ENCODE results near the gene IGSF21. TPM values are rescaled to one million over a fixed set of nuclear protein-coding genes. Genes with fewer than 3 reads are reported as not detected.

The IGSF21 gene
- total RNA-seq, 6 experiments from 2014 or later: not detected

DNA sequence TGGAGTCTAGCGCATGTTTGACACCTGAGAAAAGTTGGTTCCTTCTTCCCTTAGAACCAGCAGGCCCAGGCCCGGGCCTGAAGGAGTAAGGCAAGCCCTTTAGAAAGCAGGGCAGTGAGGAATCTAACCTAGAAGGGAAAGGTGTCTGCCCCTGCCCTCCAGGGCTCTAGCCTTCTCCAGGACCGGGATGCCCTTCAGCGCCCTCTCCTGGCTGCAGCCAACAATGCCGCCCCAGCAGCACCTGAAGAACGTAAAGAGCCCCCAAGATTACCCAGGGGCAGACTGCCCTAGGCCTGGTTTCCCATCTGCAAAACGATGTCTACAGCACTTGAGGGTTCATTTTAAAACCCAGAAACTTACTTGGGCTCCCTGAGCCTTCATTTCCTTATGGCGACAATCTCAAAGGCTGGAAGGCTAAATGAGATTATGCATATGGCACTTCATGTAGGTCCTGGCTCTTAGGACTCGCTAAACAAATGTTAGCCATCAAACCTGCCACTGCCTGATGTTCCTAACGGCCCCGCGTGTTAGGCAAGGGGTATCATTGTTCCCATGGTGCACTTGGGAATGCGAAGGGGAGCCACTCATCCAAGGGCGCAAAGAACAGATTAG is 266.4 kb downstream of the IGSF21 start:
- Mint-ChIP-seq H3K4me1 (ENCODE audit: low read depth) (no peaks in the 10 kb centered on the region), H3K27me3 (ENCODE audit: insufficient read depth) (peaks cover 1% of the 10 kb centered on the region; the same call in 1 of the 2 replicates), H3K27ac (no peak overlapping the region), H3K36me3 (ENCODE audit: low read depth) (peaks cover 8% of the 10 kb centered on the region), H3K9me3 (peaks cover 65% of the 10 kb centered on the region), H3K4me3 (no peak overlapping the region)
- TF ChIP-seq, protein P1, sequence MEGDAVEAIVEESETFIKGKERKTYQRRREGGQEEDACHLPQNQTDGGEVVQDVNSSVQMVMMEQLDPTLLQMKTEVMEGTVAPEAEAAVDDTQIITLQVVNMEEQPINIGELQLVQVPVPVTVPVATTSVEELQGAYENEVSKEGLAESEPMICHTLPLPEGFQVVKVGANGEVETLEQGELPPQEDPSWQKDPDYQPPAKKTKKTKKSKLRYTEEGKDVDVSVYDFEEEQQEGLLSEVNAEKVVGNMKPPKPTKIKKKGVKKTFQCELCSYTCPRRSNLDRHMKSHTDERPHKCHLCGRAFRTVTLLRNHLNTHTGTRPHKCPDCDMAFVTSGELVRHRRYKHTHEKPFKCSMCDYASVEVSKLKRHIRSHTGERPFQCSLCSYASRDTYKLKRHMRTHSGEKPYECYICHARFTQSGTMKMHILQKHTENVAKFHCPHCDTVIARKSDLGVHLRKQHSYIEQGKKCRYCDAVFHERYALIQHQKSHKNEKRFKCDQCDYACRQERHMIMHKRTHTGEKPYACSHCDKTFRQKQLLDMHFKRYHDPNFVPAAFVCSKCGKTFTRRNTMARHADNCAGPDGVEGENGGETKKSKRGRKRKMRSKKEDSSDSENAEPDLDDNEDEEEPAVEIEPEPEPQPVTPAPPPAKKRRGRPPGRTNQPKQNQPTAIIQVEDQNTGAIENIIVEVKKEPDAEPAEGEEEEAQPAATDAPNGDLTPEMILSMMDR (IDR thresholded peaks at IDR 0.05): no peak
- DNase-seq: no peak

DNA sequence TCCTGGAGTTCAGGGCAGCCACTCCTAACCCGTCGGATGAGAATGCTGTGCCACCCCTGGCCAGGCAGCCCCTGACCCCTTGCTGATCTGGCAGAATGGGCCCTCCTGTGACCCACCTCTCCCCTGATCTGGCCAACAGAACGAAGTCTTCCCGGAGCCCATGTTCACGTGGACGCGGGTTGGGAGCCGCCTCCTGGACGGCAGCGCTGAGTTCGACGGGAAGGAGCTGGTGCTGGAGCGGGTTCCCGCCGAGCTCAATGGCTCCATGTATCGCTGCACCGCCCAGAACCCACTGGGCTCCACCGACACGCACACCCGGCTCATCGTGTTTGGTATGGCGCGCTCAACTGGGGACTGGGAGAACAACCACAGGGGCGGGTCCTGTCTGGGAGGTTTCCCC is 269.1 kb downstream of the IGSF21 start:
- TF ChIP-seq, protein P1 (IDR thresholded peaks at IDR 0.05): no peak
- no peak overlapping the region for H3K4me3 Mint-ChIP-seq
- DNase-seq: no peak
- peaks cover 77% of the 10 kb centered on the region for H3K9me3 Mint-ChIP-seq
- peaks cover 15% of the 10 kb centered on the region for H3K36me3 Mint-ChIP-seq (ENCODE audit: low read depth)
- peaks cover 1% of the 10 kb centered on the region; the same call in 1 of the 2 replicates for H3K27me3 Mint-ChIP-seq (ENCODE audit: insufficient read depth)
- no peaks in the 10 kb centered on the region for H3K4me1 Mint-ChIP-seq (ENCODE audit: low read depth)
- no peak overlapping the region for H3K27ac Mint-ChIP-seq

DNA sequence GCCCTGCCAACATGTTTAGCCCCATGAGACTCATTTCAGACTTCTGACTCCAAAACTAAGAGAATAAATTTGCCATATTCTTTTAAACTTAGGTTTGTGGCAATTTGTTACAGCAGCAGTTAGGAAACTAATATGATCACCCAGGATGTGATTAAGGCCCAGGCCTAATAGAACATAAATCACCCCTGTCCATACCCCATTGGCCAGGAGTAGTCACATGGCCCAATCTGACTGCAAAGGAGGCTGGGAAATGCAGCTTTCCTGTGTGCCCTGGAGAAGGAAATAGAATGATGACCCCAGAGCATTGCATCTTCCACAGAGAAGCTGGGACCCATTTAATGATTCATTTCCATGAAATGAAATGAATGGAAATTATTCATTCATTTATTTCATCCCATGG is 272.7 kb downstream of the IGSF21 start:
- no peak overlapping the region for H3K4me3 Mint-ChIP-seq
- no peak overlapping the region for H3K27ac Mint-ChIP-seq
- peaks cover 18% of the 10 kb centered on the region for H3K36me3 Mint-ChIP-seq (ENCODE audit: low read depth)
- no peaks in the 10 kb centered on the region for H3K4me1 Mint-ChIP-seq (ENCODE audit: low read depth)
- no peak for DNase-seq
- H3K9me3 Mint-ChIP-seq: peaks cover 83% of the 10 kb centered on the region
- H3K27me3 Mint-ChIP-seq (ENCODE audit: insufficient read depth): peaks cover 1% of the 10 kb centered on the region; the same call in 1 of the 2 replicates
- TF ChIP-seq, protein P1 (IDR thresholded peaks at IDR 0.05): no peak

DNA sequence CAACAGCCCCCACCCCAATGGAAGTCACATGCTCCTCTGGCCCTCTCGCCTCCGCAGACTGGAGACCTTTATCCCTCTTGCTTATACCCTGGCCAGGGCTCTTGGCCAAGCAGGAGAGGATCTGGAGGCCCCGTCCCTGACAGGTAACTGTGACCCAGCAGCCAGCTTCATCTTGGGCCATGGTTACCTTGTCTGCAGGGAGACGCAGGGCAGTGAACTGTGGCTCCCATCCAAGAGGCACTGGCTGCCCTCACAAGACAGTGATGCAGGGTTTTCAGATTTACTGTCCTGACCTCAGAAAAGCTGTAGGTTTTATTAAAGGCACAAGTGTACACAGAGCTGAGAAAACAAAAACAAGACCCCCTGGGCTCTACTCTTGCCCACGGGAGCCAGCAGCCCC is 276.5 kb downstream of the IGSF21 start:
- no peaks in the 10 kb centered on the region for H3K4me1 Mint-ChIP-seq (ENCODE audit: low read depth)
- H3K36me3 Mint-ChIP-seq (ENCODE audit: low read depth): peaks cover 11% of the 10 kb centered on the region; the same call in 1 of the 2 replicates
- H3K9me3 Mint-ChIP-seq: peaks cover 72% of the 10 kb centered on the region
- no peak overlapping the region for H3K27ac Mint-ChIP-seq
- DNase-seq: no peak
- no peaks in the 10 kb centered on the region for H3K27me3 Mint-ChIP-seq (ENCODE audit: insufficient read depth)
- TF ChIP-seq, protein P1 (IDR thresholded peaks at IDR 0.05): no peak
- H3K4me3 Mint-ChIP-seq: no peak overlapping the region

DNA sequence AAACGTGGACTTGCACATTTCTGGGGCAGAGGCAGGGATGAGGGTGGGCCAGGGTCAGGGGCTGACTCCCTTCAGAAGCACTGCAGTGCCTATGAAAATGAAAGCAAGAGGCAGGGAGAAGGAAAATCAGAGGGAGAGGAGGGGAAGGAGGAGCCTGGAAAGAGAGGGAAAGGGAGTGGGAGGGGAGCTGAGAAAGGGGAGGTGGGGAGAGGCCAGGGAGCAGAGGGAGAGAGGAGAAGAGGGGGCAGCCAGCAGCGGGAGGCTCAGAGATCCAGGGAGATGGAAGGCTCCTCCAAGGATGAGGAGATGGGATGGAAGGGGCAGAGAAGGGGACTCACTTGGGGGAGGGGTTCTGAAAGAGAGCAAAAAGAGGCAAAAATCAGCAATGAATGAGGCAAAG is 276.9 kb downstream of the IGSF21 start:
- TF ChIP-seq, protein P1 (IDR thresholded peaks at IDR 0.05): no peak
- no peak overlapping the region for H3K27ac Mint-ChIP-seq
- H3K4me3 Mint-ChIP-seq: no peak overlapping the region
- H3K36me3 Mint-ChIP-seq (ENCODE audit: low read depth): peaks cover 11% of the 10 kb centered on the region; the same call in 1 of the 2 replicates
- no peaks in the 10 kb centered on the region for H3K27me3 Mint-ChIP-seq (ENCODE audit: insufficient read depth)
- no peak for DNase-seq
- H3K9me3 Mint-ChIP-seq: peaks cover 72% of the 10 kb centered on the region
- no peaks in the 10 kb centered on the region for H3K4me1 Mint-ChIP-seq (ENCODE audit: low read depth)
